ENCODE results near the gene ATOH8.

DNA sequence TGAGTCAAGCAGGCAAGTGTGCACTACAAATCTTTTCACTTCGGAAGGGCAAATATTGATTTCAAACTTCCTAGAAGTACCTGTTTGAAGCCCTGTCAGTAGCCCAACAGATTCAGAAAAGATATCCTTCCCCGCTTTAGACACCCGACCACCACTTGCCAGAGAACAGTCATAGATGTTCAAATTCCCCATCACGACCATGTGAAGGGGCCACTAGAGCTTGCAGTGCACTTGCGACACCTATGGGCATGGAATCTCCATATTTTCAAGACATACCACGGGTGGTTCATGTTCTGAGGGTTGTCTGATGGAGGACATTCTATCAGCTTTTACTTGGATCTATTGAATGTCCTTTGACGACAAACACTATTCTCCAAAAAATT is 35.8 kb upstream of the ATOH8 start:
- TF ChIP-seq, protein P1, sequence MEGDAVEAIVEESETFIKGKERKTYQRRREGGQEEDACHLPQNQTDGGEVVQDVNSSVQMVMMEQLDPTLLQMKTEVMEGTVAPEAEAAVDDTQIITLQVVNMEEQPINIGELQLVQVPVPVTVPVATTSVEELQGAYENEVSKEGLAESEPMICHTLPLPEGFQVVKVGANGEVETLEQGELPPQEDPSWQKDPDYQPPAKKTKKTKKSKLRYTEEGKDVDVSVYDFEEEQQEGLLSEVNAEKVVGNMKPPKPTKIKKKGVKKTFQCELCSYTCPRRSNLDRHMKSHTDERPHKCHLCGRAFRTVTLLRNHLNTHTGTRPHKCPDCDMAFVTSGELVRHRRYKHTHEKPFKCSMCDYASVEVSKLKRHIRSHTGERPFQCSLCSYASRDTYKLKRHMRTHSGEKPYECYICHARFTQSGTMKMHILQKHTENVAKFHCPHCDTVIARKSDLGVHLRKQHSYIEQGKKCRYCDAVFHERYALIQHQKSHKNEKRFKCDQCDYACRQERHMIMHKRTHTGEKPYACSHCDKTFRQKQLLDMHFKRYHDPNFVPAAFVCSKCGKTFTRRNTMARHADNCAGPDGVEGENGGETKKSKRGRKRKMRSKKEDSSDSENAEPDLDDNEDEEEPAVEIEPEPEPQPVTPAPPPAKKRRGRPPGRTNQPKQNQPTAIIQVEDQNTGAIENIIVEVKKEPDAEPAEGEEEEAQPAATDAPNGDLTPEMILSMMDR (conservative IDR thresholded peaks at IDR 0.05) = no peak
- TF ChIP-seq ZFX (IDR thresholded peaks at IDR 0.05) = no peak

Data from C4-2B (cell line).